Astrocyte (in vitro differentiated cells and primary cell): Measurements from ENCODE around the gene HIVEP2.

Source experiments
- CTCF ChIP-seq: IDR thresholded peaks from 2 replicates; pipeline ENCODE4 v1.5.1; 2011; ENCODE audit warnings: low read depth, mild to moderate bottlenecking, inconsistent platforms, low read length, moderate library complexity; ENCODE audit not compliant: insufficient read depth
- EZH2 ChIP-seq: IDR thresholded peaks from 2 replicates; pipeline ENCODE4 v1.6.1; 2012; ENCODE audit warnings: mild to moderate bottlenecking, low read length, inconsistent platforms; ENCODE audit not compliant: insufficient read depth

- TF ChIP-seq CTCF (no peak), EZH2 (no peak)
Observed at GRCh38 chr6:142712231-142712630, 232.7 kb downstream of the HIVEP2 start.
